ENCODE results near the gene SSBP4.

DNA sequence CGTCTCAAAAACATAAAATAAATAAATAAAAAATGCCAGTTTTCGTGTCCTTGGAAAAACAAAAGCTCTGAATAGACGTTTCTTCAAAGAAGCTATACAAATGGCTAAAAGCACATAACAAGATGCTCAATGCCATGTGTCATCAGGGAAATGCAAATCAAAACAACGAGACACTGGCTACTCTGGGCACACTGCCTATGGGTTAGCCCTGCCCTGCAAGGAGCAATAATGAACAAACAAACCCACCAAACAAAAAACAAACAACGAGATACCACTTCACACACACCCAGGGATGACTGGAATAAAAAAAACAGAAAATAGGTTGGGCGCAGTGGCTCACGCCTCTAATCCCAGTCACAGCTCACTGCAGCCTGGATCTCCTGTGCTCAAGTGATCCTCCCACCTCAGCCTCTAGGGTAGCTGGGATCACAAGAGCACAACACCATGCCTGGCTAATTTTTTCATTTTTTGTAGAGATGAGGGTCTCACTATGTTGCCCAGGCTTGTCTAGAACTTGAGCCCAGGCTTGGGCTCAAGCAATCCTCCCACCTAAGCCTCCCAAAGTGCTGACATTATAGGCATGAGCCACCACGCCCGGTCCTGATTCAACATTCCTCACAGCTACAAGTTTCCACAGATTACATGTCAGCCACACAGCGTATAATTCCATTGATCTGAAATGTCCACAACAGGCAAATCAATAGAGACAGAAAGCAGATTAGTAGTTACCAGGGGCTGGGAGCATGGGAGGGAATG lies 34.2 kb downstream of the SSBP4 start:
- TF ChIP-seq, protein P1, sequence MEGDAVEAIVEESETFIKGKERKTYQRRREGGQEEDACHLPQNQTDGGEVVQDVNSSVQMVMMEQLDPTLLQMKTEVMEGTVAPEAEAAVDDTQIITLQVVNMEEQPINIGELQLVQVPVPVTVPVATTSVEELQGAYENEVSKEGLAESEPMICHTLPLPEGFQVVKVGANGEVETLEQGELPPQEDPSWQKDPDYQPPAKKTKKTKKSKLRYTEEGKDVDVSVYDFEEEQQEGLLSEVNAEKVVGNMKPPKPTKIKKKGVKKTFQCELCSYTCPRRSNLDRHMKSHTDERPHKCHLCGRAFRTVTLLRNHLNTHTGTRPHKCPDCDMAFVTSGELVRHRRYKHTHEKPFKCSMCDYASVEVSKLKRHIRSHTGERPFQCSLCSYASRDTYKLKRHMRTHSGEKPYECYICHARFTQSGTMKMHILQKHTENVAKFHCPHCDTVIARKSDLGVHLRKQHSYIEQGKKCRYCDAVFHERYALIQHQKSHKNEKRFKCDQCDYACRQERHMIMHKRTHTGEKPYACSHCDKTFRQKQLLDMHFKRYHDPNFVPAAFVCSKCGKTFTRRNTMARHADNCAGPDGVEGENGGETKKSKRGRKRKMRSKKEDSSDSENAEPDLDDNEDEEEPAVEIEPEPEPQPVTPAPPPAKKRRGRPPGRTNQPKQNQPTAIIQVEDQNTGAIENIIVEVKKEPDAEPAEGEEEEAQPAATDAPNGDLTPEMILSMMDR (IDR thresholded peaks at IDR 0.05) = no peak
- no peak for TF ChIP-seq POLR2A (IDR thresholded peaks at IDR 0.05)

Measured in lower leg skin (tissue), 3 donors.